Aorta (tissue), 5 donors: Measurements from ENCODE around the gene FOXO6. TPM values are rescaled to one million over a fixed set of nuclear protein-coding genes. Genes with fewer than 3 reads are reported as not detected.

ENCODE experiments used
- ATAC-seq: fragments of 200-7000 bp; cut with Tn5 transposase; one replicate; pipeline ENCODE4 v1.9.1; 2022; ENCODE audit warnings: moderate library complexity; ENCODE audit not compliant: low FRiP score
- DNase-seq, 2 donors: peaks; one replicate each; pipeline ENCODE4 v3.0.0-alpha.2; 2020
- H3K27ac ChIP-seq, 2 donors: one replicate each; pipeline ENCODE4 v1.5.1; 2013; ENCODE audit warnings: low read length in 2 of 2, mild to moderate bottlenecking in 2 of 2, moderate library complexity in 2 of 2, control low read depth in 1 of 2, inconsistent platforms in 1 of 2, low read depth in 1 of 2
- H3K27me3 ChIP-seq, 2 donors: one replicate each; pipeline ENCODE4 v1.6.1; 2013; ENCODE audit warnings: control low read depth in 1 of 2, low read length in 1 of 2, mild to moderate bottlenecking in 1 of 2, moderate library complexity in 1 of 2; ENCODE audit not compliant: insufficient read depth in 2 of 2, control insufficient read depth in 1 of 2
- H3K36me3 ChIP-seq, 2 donors: one replicate each; pipeline ENCODE4 v1.6.1; 2013; ENCODE audit warnings: control low read depth in 1 of 2, low read length in 1 of 2, mild to moderate bottlenecking in 1 of 2; ENCODE audit not compliant: insufficient read depth in 2 of 2, control insufficient read depth in 1 of 2
- H3K4me1 ChIP-seq, 2 donors: one replicate each; pipeline ENCODE4 v1.6.1; 2013; ENCODE audit warnings: low read length in 2 of 2, control low read depth in 1 of 2, mild to moderate bottlenecking in 1 of 2, moderate library complexity in 1 of 2; ENCODE audit not compliant: insufficient read depth in 2 of 2, control insufficient read depth in 1 of 2
- H3K4me3 ChIP-seq, 2 donors: one replicate each; pipeline ENCODE4 v1.5.1; 2013; ENCODE audit warnings: low read length in 2 of 2, control low read depth in 1 of 2, mild to moderate bottlenecking in 1 of 2
- H3K9me3 ChIP-seq: one replicate; pipeline ENCODE4 v1.6.1; 2013; ENCODE audit warnings: mild to moderate bottlenecking, low read length; ENCODE audit not compliant: control insufficient read depth
- WGBS, 2 donors: extraction: QIAGEN DNeasy Blood & Tissue Kit; methylation state at CpG; one replicate each; pipeline ENCODE4 v1.1.7; 2013; 5-methylcytosine and 5-hydroxymethylcytosine counted together
- intact Hi-C, 2 donors: fragments of 100-400 bp; cut with DNase I; formaldehyde crosslinking; loops; one replicate each; pipeline versions ENCODE4 v1.14.2 to v1.15.0; 2022
- polyA plus RNA-seq, 2 donors: library from polyadenylated mRNA; stranded (reverse); fragments of 200-250 nt; gene quantifications; one replicate each; pipeline ENCODE4 v1.2.3, GENCODE V29; 2013
- total RNA-seq, 2 donors: library from RNA; stranded (reverse); fragmentation: NEBNext Ultra II Directional; extraction: Animal tissue kit (Norgen Biotek cat#: 25700); gene quantifications; one replicate each; pipeline ENCODE4 v1.2.1, GENCODE V29; 2021
- donor health status: healthy with polysubstance abuse.
- donor health status: Bipolar disorder and iron deficiency.
- donor health status: DM: no; HTN: no; CAD: no.
- donor health status: DM: no; HTN: no; CAD: no.
- donor health status: DM: yes; HTN: yes; CAD: no.

Gene FOXO6
- total and polyA plus RNA-seq, 4 donors = 0.13 to 3.3 (median 0.91) TPM

- H3K27ac ChIP-seq = no peak overlapping the region
- H3K4me1 ChIP-seq = no peaks in the 10 kb centered on the region
- no peak overlapping the region for H3K4me3 ChIP-seq
- intact Hi-C loops = no loop called here
- WGBS, 2 donors = 98 to 99% methylated on average over 2 of the region's 2 CpGs
- H3K9me3 ChIP-seq = no peaks in the 10 kb centered on the region
- DNase-seq = peak in 1 of 2 donors; percentile 9
- ATAC-seq = no peak
- no peaks in the 10 kb centered on the region for H3K27me3 ChIP-seq
- H3K36me3 ChIP-seq = no peaks in the 10 kb centered on the region
Observed at GRCh38 chr1:41347276-41347675, 14.0 kb upstream of the FOXO6 start.

- no peak overlapping the region for H3K27ac ChIP-seq
Observed at GRCh38 chr1:41348394-41348793, 12.8 kb upstream of the FOXO6 start.

GRCh38 chr1:41349361-41350054 lies 11.7 kb upstream of the FOXO6 start:
- Histone ChIP-seq H3K27ac (no peak overlapping the region), H3K4me1 (no peaks in the 10 kb centered on the region), H3K4me3 (no peak overlapping the region), H3K9me3 (no peaks in the 10 kb centered on the region), H3K27me3 (no peaks in the 10 kb centered on the region), H3K36me3 (no peaks in the 10 kb centered on the region)
- DNase-seq (peak in 1 of 2 donors; percentile 34), ATAC-seq (no peak)
- intact Hi-C loops = no loop called here
- 92 to 96% methylated on average over 8 of the region's 8 CpGs for WGBS, 2 donors

More at GRCh38 chr1:41348394-41348793, 12.8 kb upstream of the FOXO6 start:
- Histone ChIP-seq H3K4me3 (no peak overlapping the region), H3K9me3 (no peaks in the 10 kb centered on the region), H3K4me1 (no peaks in the 10 kb centered on the region), H3K27me3 (no peaks in the 10 kb centered on the region), H3K36me3 (no peaks in the 10 kb centered on the region)
- WGBS, 2 donors = 92 to 93% methylated on average over 4 of the region's 4 CpGs
- peak in 1 of 2 donors; percentile 3 for DNase-seq
- ATAC-seq = no peak
- intact Hi-C loops = no loop called here

GRCh38 chr1:41350055-41350378 lies 11.2 kb upstream of the FOXO6 start:
- intact Hi-C loops = no loop called here
- ATAC-seq (no peak), DNase-seq (peak in 1 of 2 donors; percentile 54)
- Histone ChIP-seq H3K4me1 (no peaks in the 10 kb centered on the region), H3K27ac (no peak overlapping the region), H3K27me3 (no peaks in the 10 kb centered on the region), H3K36me3 (no peaks in the 10 kb centered on the region), H3K9me3 (no peaks in the 10 kb centered on the region), H3K4me3 (no peak overlapping the region)
- 71 to 77% methylated on average over 2 of the region's 2 CpGs for WGBS, 2 donors

- no peak for DNase-seq
- intact Hi-C loops = no loop called here
- ATAC-seq = no peak
- Histone ChIP-seq H3K4me3 (no peak overlapping the region), H3K9me3 (no peaks in the 10 kb centered on the region), H3K27ac (no peak overlapping the region), H3K4me1 (no peaks in the 10 kb centered on the region), H3K27me3 (no peaks in the 10 kb centered on the region), H3K36me3 (no peaks in the 10 kb centered on the region)
- 83 to 87% methylated on average over 6 of the region's 6 CpGs for WGBS, 2 donors
Observed at GRCh38 chr1:41351262-41352151, 9.7 kb upstream of the FOXO6 start.

GRCh38 chr1:41353744-41354143 lies 7.5 kb upstream of the FOXO6 start:
- Histone ChIP-seq H3K27ac (no peak overlapping the region), H3K36me3 (no peaks in the 10 kb centered on the region), H3K4me3 (no peak overlapping the region), H3K9me3 (no peaks in the 10 kb centered on the region), H3K4me1 (no peaks in the 10 kb centered on the region), H3K27me3 (no peaks in the 10 kb centered on the region)
- WGBS, 2 donors = 88 to 92% methylated on average over 9 of the region's 9 CpGs
- DNase-seq = peak in 1 of 2 donors; percentile 43
- intact Hi-C loops = no loop called here
- ATAC-seq = no peak

- H3K36me3 ChIP-seq = no peaks in the 10 kb centered on the region
- intact Hi-C loops = loop anchor here in 1 of 2 donors (5.0 kb wide), 1 partner anchor 38 kb away; no protein-coding TSS in a partner anchor
- 98% methylated on average over 3 of the region's 3 CpGs for WGBS, 2 donors
- no peak overlapping the region for H3K27ac ChIP-seq
- no peak overlapping the region for H3K4me3 ChIP-seq
- no peaks in the 10 kb centered on the region for H3K27me3 ChIP-seq
- peak in 1 of 2 donors; percentile 40 for DNase-seq
- ATAC-seq = no peak
- no peaks in the 10 kb centered on the region for H3K4me1 ChIP-seq
- H3K9me3 ChIP-seq = no peaks in the 10 kb centered on the region
Observed at GRCh38 chr1:41354956-41355355, 6.3 kb upstream of the FOXO6 start.

- DNase-seq = peak in 1 of 2 donors; percentile 64
- Histone ChIP-seq H3K27me3 (no peaks in the 10 kb centered on the region), H3K27ac (no peak overlapping the region), H3K36me3 (no peaks in the 10 kb centered on the region), H3K9me3 (no peaks in the 10 kb centered on the region), H3K4me3 (no peak overlapping the region), H3K4me1 (no peaks in the 10 kb centered on the region)
- WGBS, 2 donors = 100% methylated on average over 1 of the region's 1 CpG
- intact Hi-C loops = loop anchor here in 1 of 2 donors (5.0 kb wide), 1 partner anchor 38 kb away; no protein-coding TSS in a partner anchor
- ATAC-seq = no peak
Observed at GRCh38 chr1:41355356-41355755, 5.9 kb upstream of the FOXO6 start.
